Ectodermal cell (in vitro differentiated cells): ENCODE results near the gene HORMAD2.

Experiments
- H3K27ac ChIP-seq: 2 replicates; pipeline ENCODE4 v1.7.0; 2013; ENCODE audit warnings: mild to moderate bottlenecking, low read depth, low read length; ENCODE audit not compliant: insufficient read depth, poor library complexity, severe bottlenecking
- H3K27me3 ChIP-seq: 2 replicates; pipeline ENCODE4 v1.7.0; 2013; ENCODE audit warnings: mild to moderate bottlenecking, low read length; ENCODE audit not compliant: insufficient read depth, control insufficient read depth, poor library complexity, severe bottlenecking
- H3K36me3 ChIP-seq: one replicate; pipeline ENCODE4 v1.7.0; 2013; ENCODE audit warnings: low read length; ENCODE audit not compliant: control insufficient read depth, insufficient read depth
- H3K4me1 ChIP-seq: one replicate; pipeline ENCODE4 v1.7.0; 2013; ENCODE audit warnings: low read length; ENCODE audit not compliant: control insufficient read depth, insufficient read depth
- H3K4me3 ChIP-seq: 2 replicates; pipeline ENCODE4 v1.7.0; 2013; ENCODE audit warnings: low read depth, low read length, control low read depth; ENCODE audit not compliant: insufficient read depth
- H3K9me3 ChIP-seq: 2 replicates; pipeline ENCODE4 v1.7.0; 2013; ENCODE audit warnings: mild to moderate bottlenecking, low read length, moderate library complexity; ENCODE audit not compliant: control insufficient read depth
- WGBS, 2 experiments: methylation state at CpG; one replicate each; pipeline ENCODE4 v1.1.7; 2013; ENCODE audit warnings: missing lambda C conversion rate in 2 of 2; 5-methylcytosine and 5-hydroxymethylcytosine counted together

HORMAD2 gene

DNA sequence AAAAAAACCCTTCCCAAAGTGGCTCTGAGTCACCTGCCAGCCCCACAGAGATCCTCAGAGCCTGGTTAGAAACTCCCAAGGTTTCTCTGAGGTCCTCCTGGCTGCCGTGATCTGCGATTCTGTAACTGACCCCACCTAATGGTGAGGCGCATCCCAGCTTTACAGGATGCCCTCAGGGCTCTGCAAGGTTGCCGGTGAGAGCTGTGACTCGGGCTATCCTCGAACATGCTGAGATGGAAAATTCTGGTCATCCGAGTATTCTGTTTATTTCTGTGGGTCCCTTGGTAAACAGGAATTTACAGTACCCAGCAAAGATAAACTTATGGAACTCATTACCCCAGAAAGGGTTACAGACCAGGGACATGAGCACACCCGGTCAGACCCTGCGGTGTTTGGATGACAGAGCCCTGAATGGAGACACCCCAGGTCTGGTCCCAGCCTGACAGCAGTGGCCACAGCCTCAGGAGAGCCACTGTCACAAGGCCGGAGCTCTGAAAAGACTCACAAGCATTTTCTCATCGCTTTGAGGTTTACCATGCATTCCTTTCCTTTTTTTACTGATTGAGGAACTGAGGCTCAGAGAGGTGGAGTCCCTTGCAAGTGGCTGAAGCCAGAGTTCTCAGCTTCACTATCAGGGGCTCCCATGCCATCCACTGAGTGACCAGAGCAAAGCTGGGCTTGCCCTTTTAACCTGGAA, 144.0 kb downstream of the HORMAD2 start:
- Histone ChIP-seq H3K9me3 (no peaks in the 10 kb centered on the region), H3K4me3 (no peak overlapping the region), H3K27me3 (no peaks in the 10 kb centered on the region), H3K4me1 (peaks cover 6% of the 10 kb centered on the region), H3K27ac (no peak overlapping the region), H3K36me3 (no peaks in the 10 kb centered on the region)
- WGBS, 2 experiments, result 59 to 68% methylated on average over 11 of the region's 11 CpGs

DNA sequence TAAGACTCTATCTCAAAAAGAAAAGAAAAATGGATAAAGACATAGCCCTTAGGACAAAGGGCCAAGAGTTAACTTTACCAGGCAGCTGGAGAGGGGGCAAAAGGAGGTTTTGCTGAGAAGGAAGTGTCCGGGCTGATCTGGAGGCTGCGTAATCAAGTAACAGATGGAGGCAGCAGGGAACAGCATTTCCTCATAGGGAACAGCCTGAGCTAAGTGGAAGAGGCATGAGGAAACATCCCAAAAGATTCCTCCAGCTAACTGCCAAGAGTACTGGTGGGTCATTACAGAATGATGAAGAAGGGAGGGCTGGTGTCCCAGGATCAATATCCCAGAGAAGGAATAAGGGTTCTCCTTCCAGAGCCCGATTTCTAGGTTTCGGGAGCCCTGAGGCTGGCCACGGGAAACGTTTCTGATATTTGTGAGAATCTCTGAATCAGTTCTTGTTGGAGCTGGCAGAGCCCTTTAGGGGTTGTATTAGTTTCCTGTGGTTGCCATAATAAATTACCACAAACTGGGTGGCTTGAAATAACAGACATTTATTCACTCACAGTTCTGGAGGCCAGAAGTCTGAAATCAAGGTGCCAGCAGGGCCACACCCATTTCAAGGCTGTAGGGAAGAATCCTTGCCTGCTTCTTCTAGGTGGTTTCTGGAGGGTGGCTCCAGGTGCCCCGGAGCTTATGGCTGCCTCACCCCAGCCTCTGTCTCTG, 145.1 kb downstream of the HORMAD2 start:
- no peaks in the 10 kb centered on the region for H3K27me3 ChIP-seq
- H3K4me3 ChIP-seq, result no peak overlapping the region
- H3K36me3 ChIP-seq, result no peaks in the 10 kb centered on the region
- H3K27ac ChIP-seq, result no peak overlapping the region
- H3K9me3 ChIP-seq, result no peaks in the 10 kb centered on the region
- 92 to 96% methylated on average over 7 of the region's 7 CpGs for WGBS, 2 experiments
- H3K4me1 ChIP-seq, result peaks cover 6% of the 10 kb centered on the region

DNA sequence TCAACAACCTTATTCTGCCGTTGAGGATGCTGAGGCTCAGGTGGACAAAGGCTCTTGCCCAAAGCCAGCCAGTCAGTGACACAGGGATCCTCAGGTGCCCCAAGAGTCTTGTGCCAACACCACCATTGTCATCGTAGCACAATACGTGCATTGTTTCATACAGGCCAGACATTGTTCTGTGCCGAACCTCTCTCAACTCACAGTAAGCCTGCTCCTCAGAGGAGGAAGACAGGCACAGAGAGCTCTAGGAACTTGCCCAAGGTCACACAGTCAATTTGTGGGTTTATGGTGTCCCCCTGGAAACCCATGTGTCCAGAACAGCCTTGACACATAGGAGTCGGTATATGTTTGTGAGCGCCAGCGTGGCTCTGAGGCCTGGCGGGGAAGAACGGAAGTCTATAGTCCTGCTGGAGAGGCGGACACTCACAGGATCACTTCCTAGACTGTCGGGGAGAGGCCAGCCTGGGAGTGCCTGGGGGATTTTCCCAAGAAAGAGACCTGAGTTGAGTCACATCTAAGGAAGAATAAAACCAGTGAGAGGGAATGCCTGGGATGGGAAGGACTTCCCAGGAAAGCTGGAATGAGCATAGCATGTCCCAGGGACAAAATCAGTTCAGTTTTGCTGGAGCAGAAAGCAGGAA, 146.0 kb downstream of the HORMAD2 start:
- Histone ChIP-seq H3K27me3 (no peaks in the 10 kb centered on the region), H3K9me3 (no peaks in the 10 kb centered on the region), H3K4me3 (no peak overlapping the region), H3K4me1 (peaks cover 6% of the 10 kb centered on the region), H3K36me3 (no peaks in the 10 kb centered on the region), H3K27ac (no peak overlapping the region)
- 91 to 92% methylated on average over 11 of the region's 11 CpGs for WGBS, 2 experiments
